ENCODE results near the gene PACSIN3. TPM values are rescaled to one million over a fixed set of nuclear protein-coding genes. Genes with fewer than 3 reads are reported as not detected.

The PACSIN3 gene
- 1 to 10 TPM; 4.1 to 5.9 TPM for total RNA-seq

GRCh38 chr11:47186076-47186699 is at the start of gene PACSIN3:
Gene PACSIN3 (minus strand): TSS chr11:47186434. CDS start chr11:47182727, 3,707 bp downstream.
- ChIA-PET POLR2A (interaction anchor here (0.6 to 1.1 kb wide), 6 partner anchors 8 to 31 kb away, joined by 3 to 5 read pairs (median 4); partner anchors contain the start of gene DDB2), CTCF (interaction anchor here (0.7 to 2.9 kb wide), 5 partner anchors 8 to 273 kb away, joined by 3 to 19 read pairs (median 3); partner anchors contain the start of gene ARFGAP2)
- H3K4me1 Mint-ChIP-seq = peaks cover 7% of the 10 kb centered on the region
- DNase-seq (peak; percentile 61), ATAC-seq (peak; percentile 64)
- intact Hi-C loops (cut with DNase I, micrococcal nuclease) = loop anchor here in 1 of 2 experiments (1.0 to 2.0 kb wide), 3 partner anchors 9 to 63 kb away; partner anchors contain the start of genes ACP2 and DDB2
- H3K27ac Mint-ChIP-seq = no peak within 1 kb of the TSS
- H3K9me3 Mint-ChIP-seq (ENCODE audit: low read depth) = no peaks in the 10 kb centered on the region
- no peaks in the 10 kb centered on the region for H3K36me3 Mint-ChIP-seq (ENCODE audit: low read depth)
- H3K4me3 Mint-ChIP-seq = peak within 1 kb of the TSS; percentile 63
- H3K27me3 Mint-ChIP-seq = peaks cover 19% of the 10 kb centered on the region

GRCh38 chr11:47235163-47235562 is 48.9 kb upstream of the PACSIN3 start:
- Mint-ChIP-seq H3K36me3 (ENCODE audit: low read depth) (peaks cover 60% of the 10 kb centered on the region), H3K27ac (peak overlapping the region; percentile 81), H3K4me1 (peaks cover 28% of the 10 kb centered on the region), H3K9me3 (ENCODE audit: low read depth) (no peaks in the 10 kb centered on the region), H3K27me3 (no peaks in the 10 kb centered on the region), H3K4me3 (no peak overlapping the region)
- no peak for ATAC-seq
- intact Hi-C loops (cut with DNase I, micrococcal nuclease) = no loop called here
- DNase-seq = no peak
- POLR2A ChIA-PET = interaction anchor here (1.5 to 2.3 kb wide), 3 partner anchors 14 to 21 kb away, joined by 4 to 15 read pairs (median 10); partner anchors contain the start of genes ACP2 and DDB2
- CTCF ChIA-PET = interaction anchor here (0.6 to 2.2 kb wide), 7 partner anchors 13 to 91 kb away, joined by 3 to 13 read pairs (median 4); no protein-coding TSS in a partner anchor

GRCh38 chr11:47234669-47235100 is 48.5 kb upstream of the PACSIN3 start:
- ChIA-PET POLR2A (interaction anchor here (1.5 to 2.3 kb wide), 2 partner anchors 14 to 20 kb away, joined by 10 to 15 read pairs; partner anchors contain the start of genes ACP2 and DDB2), CTCF (interaction anchor here (0.6 to 2.2 kb wide), 5 partner anchors 14 to 91 kb away, joined by 3 to 13 read pairs (median 4); no protein-coding TSS in a partner anchor)
- H3K9me3 Mint-ChIP-seq (ENCODE audit: low read depth) = no peaks in the 10 kb centered on the region
- peak; percentile 71 for ATAC-seq
- intact Hi-C loops (cut with DNase I, micrococcal nuclease) = no loop called here
- no peaks in the 10 kb centered on the region for H3K27me3 Mint-ChIP-seq
- peak overlapping the region; percentile 25 for H3K4me3 Mint-ChIP-seq
- DNase-seq = peak; percentile 62
- peak overlapping the region; percentile 81 for H3K27ac Mint-ChIP-seq
- H3K36me3 Mint-ChIP-seq (ENCODE audit: low read depth) = peaks cover 55% of the 10 kb centered on the region
- H3K4me1 Mint-ChIP-seq = peaks cover 28% of the 10 kb centered on the region

GRCh38 chr11:47233989-47234668 is 47.9 kb upstream of the PACSIN3 start:
- Mint-ChIP-seq H3K4me1 (peaks cover 28% of the 10 kb centered on the region), H3K27me3 (no peaks in the 10 kb centered on the region), H3K4me3 (no peak overlapping the region), H3K9me3 (ENCODE audit: low read depth) (no peaks in the 10 kb centered on the region), H3K27ac (peak overlapping the region; percentile 81), H3K36me3 (ENCODE audit: low read depth) (peaks cover 53% of the 10 kb centered on the region)
- DNase-seq (peak; percentile 25), ATAC-seq (peak; percentile 31)
- ChIA-PET POLR2A (interaction anchor here (0.9 to 2.3 kb wide), 5 partner anchors 10 to 38 kb away, joined by 3 to 15 read pairs (median 4); partner anchors contain the start of genes ACP2 and DDB2), CTCF (interaction anchor here (0.7 to 2.2 kb wide), 8 partner anchors 9 to 333 kb away, joined by 3 to 13 read pairs (median 4); no protein-coding TSS in a partner anchor)
- intact Hi-C loops (cut with DNase I, micrococcal nuclease) = no loop called here

GRCh38 chr11:47233051-47233450 is 46.8 kb upstream of the PACSIN3 start:
- no peak for DNase-seq
- no peak overlapping the region for H3K4me3 Mint-ChIP-seq
- POLR2A ChIA-PET = interaction anchor here (0.5 to 1.3 kb wide), 3 partner anchors 9 to 361 kb away, joined by 3 to 4 read pairs (median 3); partner anchors contain the start of genes C1QTNF4 and DDB2

GRCh38 chr11:47229161-47229560 is 42.9 kb upstream of the PACSIN3 start:
- ChIA-PET CTCF (interaction anchor here (1.4 kb wide), 1 partner anchor 15 kb away, joined by 3 read pairs; no protein-coding TSS in a partner anchor), POLR2A (no interaction called here)
- H3K4me3 Mint-ChIP-seq = no peak overlapping the region
- no peak for ATAC-seq
- peaks cover 28% of the 10 kb centered on the region for H3K4me1 Mint-ChIP-seq
- no peak for DNase-seq
- peaks cover 58% of the 10 kb centered on the region for H3K36me3 Mint-ChIP-seq (ENCODE audit: low read depth)
- H3K27ac Mint-ChIP-seq = no peak overlapping the region
- intact Hi-C loops (cut with DNase I, micrococcal nuclease) = no loop called here
- H3K27me3 Mint-ChIP-seq = no peaks in the 10 kb centered on the region
- H3K9me3 Mint-ChIP-seq (ENCODE audit: low read depth) = no peaks in the 10 kb centered on the region

More at GRCh38 chr11:47233051-47233450, 46.8 kb upstream of the PACSIN3 start:
- Mint-ChIP-seq H3K27ac (no peak overlapping the region), H3K9me3 (ENCODE audit: low read depth) (no peaks in the 10 kb centered on the region), H3K27me3 (no peaks in the 10 kb centered on the region), H3K4me1 (peaks cover 28% of the 10 kb centered on the region), H3K36me3 (ENCODE audit: low read depth) (peaks cover 53% of the 10 kb centered on the region)
- intact Hi-C loops (cut with DNase I, micrococcal nuclease) = no loop called here
- no peak for ATAC-seq
- CTCF ChIA-PET = interaction anchor here (0.6 to 2.2 kb wide), 5 partner anchors 16 to 180 kb away, joined by 3 to 11 read pairs (median 5); partner anchors contain the start of gene ACP2

GRCh38 chr11:47225552-47226400 is 39.5 kb upstream of the PACSIN3 start:
- Mint-ChIP-seq H3K4me1 (peaks cover 26% of the 10 kb centered on the region), H3K27me3 (no peaks in the 10 kb centered on the region), H3K36me3 (ENCODE audit: low read depth) (peaks cover 65% of the 10 kb centered on the region), H3K9me3 (ENCODE audit: low read depth) (no peaks in the 10 kb centered on the region), H3K4me3 (peak overlapping the region; percentile 28), H3K27ac (peak overlapping the region; percentile 84)
- POLR2A ChIA-PET = interaction anchor here (0.6 kb wide), 2 partner anchors 32 to 342 kb away, joined by 3 to 11 read pairs; no protein-coding TSS in a partner anchor
- intact Hi-C loops (cut with DNase I, micrococcal nuclease) = loop anchor here in 1 of 2 experiments (1.0 kb wide), 1 partner anchor 9 kb away; no protein-coding TSS in a partner anchor
- ATAC-seq (peak; percentile 98), DNase-seq (peak; percentile 60)
- CTCF ChIA-PET = no interaction called here

GRCh38 chr11:47222696-47223095 is 36.5 kb upstream of the PACSIN3 start:
- no peak overlapping the region for H3K27ac Mint-ChIP-seq
- H3K4me3 Mint-ChIP-seq = no peak overlapping the region
- H3K27me3 Mint-ChIP-seq = no peaks in the 10 kb centered on the region
- intact Hi-C loops (cut with DNase I, micrococcal nuclease) = no loop called here
- no peaks in the 10 kb centered on the region for H3K9me3 Mint-ChIP-seq (ENCODE audit: low read depth)
- no peak for ATAC-seq
- ChIA-PET POLR2A (no interaction called here), CTCF (interaction anchor here (1.4 to 3.1 kb wide), 2 partner anchors 12 to 26 kb away, joined by 4 to 13 read pairs; partner anchors contain the start of gene ACP2)
- H3K36me3 Mint-ChIP-seq (ENCODE audit: low read depth) = peaks cover 71% of the 10 kb centered on the region
- H3K4me1 Mint-ChIP-seq = peaks cover 48% of the 10 kb centered on the region
- no peak for DNase-seq

GRCh38 chr11:47220401-47220821 is 34.2 kb upstream of the PACSIN3 start:
- POLR2A ChIA-PET = interaction anchor here (0.6 to 1.2 kb wide), 4 partner anchors 17 to 42 kb away, joined by 3 to 5 read pairs (median 3); partner anchors contain the start of gene ACP2
- CTCF ChIA-PET = interaction anchor here (0.8 to 3.1 kb wide), 2 partner anchors 15 to 192 kb away, joined by 3 to 13 read pairs; no protein-coding TSS in a partner anchor
- peaks cover 70% of the 10 kb centered on the region for H3K36me3 Mint-ChIP-seq (ENCODE audit: low read depth)
- H3K4me3 Mint-ChIP-seq = no peak overlapping the region
- H3K4me1 Mint-ChIP-seq = peaks cover 44% of the 10 kb centered on the region
- intact Hi-C loops (cut with DNase I, micrococcal nuclease) = no loop called here
- H3K27me3 Mint-ChIP-seq = no peaks in the 10 kb centered on the region
- peak overlapping the region; percentile 66 for H3K27ac Mint-ChIP-seq
- peak; percentile 17 for ATAC-seq
- no peaks in the 10 kb centered on the region for H3K9me3 Mint-ChIP-seq (ENCODE audit: low read depth)
- DNase-seq = no peak
